GM21737 (cell line): Measurements from ENCODE around the gene PHIP.
A peak's percentile ranks its signal among the peaks of the same experiment; 100 is the strongest.
"Not testable (repeated sequence)": the region's sequence is repeated elsewhere in the genome, so short reads cannot be mapped to it uniquely, and the experiment has no call there.

ENCODE experiments used
- ATAC-seq: cut with Tn5 transposase; IDR thresholded peaks from one replicate; pipeline ENCODE4 v1.9.1; 2021; ENCODE audit warnings: mild to moderate bottlenecking, moderate library complexity; ENCODE audit not compliant: unreplicated experiment

Gene PHIP

DNA sequence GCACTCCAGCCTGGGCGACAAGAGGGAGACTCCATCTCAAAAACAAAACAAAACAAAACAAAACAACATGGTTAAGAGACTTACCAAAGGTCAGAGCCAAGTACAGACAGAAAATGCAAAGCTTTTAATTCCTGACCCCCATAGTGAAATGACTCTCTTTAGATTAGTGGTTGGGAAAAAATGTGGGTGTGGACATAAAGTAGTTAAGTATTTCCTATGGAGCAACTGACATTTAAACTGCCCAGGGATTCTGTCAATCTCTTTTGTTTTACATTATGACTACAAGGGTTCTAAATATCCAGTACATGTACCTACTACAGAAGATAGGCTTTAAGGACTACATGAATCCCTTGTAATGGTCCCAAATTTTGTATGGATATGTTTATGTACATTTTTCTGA is 135.6 kb downstream of the PHIP start:
- ATAC-seq, result no peak

DNA sequence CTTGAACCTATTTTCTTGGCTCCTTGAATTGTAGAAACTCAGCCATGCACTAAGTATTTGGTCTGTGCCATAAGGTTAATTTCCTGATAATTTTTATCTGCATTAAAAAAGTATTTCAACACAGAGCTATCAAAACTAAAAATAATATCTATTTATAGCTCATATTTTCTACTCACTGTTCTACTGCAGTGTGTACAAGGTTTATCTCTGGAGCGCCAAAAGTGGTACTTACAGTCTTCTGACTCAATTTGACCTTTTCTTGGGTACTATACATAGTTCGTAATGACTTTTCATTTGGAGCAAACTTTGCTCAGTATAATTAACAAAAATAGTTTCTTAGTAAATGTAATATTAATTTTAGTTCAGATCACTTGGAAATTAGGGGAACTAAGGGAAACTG is 141.5 kb downstream of the PHIP start:
- ATAC-seq, result no peak

DNA sequence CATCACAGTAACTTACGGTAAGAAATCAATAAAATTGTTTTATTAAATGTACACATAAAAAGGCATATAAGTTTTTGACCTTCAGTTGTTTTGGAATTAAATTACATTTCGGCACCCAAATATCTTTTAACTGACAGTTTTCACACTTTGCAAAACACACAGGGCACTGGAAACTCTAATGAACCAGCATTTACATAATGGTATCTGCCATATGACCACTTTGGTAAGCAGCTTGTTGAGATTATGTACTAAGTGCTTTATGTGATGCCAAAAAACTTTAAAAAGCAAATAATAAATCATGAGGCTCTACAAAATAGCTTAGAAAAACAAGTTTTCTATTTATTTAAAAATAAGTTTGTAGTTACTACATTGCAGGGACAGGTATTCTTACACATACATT is 142.5 kb downstream of the PHIP start:
- no peak for ATAC-seq

DNA sequence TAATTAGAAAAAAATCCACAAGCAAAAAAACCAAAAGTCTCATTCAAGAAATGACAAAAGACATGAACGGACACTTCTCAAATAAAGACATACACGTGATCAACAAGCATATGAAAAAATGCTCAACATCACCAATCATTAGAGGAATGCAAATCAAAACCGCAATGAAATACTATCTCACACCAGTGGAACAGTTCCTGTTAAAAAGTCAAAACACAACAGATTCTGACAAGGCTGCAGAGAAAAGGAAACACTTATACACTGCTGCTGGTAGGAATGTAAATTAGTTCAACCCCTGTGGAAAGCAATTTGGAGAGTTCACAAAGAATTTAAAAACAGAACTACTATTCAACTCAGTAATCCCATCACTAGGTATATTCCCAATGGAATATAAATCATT is 152.7 kb downstream of the PHIP start:
- ATAC-seq, result no peak

DNA sequence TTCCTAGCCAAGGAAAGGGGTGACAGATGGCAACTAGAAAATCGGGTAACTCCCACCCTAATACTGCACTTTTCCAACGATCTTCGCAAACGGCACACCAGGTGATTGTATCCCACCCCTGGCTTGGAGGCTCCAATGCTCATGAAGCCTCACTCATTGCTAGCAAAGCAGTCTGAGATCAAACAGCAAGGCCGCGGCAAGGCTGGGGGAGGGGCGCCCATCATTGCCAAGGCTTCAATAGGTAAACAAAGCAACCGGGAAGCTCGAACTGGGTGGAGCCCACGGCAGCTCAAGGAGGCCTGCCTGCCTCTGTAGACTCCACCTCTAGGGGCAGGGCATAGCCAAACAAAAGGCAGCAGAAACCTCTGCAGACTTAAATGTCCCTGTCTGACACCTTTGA is 156.9 kb downstream of the PHIP start:
- ATAC-seq, result not testable (repeated sequence)

DNA sequence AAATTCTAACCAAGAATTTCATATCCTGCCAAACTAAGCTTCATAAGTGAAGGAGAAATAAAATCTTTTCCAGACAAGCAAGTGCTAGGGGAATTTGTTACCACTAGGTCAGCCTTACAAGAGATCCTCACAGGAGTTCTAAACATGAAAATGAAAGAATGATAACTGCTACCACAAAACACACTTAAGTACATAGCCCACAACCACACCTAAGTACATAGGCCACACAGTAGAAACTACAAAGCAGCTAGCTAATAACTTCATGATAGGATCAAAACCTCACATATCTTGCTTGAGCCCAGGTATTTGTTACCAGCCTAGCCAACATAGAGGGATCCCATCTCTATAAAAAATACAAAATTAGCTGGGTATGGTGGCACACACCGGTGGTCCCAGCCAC is 160.3 kb downstream of the PHIP start:
- no peak for ATAC-seq

DNA sequence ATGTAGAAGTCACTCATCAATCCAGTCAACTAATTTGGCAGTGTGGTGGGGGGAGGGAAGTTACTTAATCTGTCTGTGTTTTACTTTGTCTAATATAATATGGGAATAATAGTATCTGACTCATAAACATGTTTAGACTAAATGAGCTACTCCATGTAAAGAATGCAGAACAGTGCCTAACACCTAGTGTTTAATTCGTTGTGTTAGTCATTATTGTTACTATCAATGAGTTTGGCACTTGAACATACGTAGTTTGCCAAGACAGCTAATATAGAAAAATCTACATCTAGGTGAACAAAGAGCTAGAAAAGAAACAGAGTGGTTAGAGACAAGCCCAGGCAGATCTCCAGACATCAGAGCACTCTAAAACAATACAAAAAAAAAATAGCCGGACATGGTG is 161.6 kb downstream of the PHIP start:
- no peak for ATAC-seq

DNA sequence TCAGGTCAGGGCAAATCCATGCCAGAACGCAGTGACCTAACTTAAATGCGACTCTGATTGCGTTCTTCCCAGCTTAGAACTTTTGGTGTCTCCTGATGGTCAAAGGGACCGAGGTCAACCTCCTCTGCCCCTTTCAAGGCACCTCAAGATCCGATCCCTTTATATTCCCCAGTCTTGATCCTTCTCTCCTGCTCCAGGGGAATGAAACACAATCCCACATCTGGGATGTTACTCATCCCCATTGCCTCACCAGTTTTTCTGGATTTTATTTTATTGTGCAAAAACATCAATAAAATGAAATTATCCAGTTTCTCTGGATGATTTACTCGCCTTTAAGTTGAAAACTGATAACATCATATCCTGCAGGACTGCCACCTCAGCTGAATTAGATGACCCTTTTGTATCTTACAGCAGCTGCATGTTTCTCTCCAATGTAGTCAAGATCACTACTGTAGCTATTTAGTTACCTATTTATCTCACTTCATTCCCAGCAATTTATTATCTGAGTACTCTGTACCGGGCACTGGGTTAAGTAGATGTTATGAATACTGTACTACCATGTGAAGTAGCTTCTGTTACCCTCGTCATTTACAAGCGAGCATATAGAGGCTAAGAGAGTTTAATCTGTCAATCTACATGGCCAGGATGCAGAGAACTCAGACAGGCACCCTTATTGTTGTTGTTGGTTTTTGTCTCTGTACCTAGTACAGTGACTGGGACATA is 166.7 kb downstream of the PHIP start:
- ATAC-seq, result no peak

DNA sequence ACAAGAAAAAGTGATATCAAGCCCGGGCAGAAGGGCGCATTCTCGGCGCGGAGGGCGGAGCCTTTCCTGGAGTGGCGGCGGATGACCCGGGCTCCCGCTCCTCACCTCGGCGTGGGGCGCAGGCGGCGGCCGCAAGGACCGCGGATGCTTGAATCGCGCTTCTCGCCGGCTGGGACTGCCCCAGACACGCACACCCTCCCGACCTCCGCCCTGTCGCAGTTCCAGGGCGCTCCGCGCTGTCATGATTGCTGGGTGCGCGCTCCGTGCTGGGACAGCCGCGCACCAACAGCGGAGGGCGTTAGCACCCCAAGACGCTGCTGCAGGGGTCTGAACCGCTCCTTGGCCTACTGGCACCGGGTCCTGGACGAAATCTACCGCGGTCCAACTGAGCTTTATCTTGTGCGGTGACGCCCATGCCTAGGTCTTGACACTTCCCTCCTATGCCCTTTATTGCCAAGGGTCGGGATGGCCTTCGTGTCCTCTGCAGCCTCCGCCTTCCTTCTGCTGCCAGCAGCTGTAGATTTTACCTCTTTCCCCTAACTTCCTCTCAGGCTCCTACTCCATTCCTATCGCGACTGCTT is 167.4 kb downstream of the PHIP start:
- peak; percentile 60 for ATAC-seq

DNA sequence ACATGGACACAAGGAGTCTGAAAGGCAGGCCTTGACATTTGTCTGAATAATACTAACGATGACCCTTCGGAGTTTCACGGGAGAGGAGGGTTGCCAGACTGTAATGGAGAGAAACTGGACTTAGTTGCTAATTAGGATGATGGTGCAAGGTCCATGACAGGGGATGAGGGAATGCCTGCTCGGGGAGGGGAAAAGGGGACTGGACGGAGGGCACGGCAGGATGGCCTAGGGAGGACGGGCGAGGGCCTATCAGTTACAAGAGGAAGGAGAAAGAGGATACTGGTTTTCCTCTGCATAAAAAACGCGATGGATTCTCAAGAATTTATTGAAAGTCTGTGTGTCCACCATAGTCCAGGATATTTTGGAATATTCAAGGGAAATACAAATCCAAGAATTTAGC is 168.0 kb downstream of the PHIP start:
- ATAC-seq, result no peak

DNA sequence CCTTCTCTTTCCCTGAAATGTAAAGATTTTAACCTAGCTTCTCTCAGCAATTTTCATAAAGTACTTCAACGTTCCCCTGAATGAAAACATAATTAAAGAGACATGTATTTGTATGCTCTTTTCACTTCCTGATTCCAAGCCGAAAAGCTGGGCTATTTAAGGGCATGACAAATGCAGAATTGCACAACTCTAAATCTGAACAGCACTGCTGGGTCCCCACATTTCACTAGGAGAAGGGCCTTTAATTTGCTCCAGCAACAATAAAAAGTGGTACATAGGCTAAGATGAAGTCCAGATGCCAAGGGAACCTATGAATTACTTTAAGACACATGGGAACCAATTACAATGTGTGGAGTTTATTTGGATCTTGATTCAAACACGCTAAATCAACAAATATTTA is 168.7 kb downstream of the PHIP start:
- ATAC-seq, result no peak

DNA sequence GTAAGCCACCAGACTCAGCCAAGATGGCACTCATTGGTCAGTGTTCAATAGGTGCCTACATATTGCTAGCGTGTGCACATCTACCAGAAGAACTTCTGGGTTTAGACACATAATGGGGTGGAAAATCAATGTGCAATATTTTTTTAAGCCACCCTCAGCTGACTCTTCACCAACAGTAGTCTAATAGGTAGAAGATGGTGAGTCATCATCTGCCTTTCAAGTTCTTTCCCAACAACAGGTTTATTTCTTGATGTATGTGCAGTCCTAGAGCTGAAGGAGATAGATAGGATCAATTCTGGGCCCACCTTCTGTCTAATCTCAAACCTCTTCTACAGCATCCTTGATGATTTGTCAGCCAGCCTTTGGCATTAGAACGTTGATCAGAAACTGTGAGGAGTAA is 169.4 kb downstream of the PHIP start:
- ATAC-seq, result no peak

DNA sequence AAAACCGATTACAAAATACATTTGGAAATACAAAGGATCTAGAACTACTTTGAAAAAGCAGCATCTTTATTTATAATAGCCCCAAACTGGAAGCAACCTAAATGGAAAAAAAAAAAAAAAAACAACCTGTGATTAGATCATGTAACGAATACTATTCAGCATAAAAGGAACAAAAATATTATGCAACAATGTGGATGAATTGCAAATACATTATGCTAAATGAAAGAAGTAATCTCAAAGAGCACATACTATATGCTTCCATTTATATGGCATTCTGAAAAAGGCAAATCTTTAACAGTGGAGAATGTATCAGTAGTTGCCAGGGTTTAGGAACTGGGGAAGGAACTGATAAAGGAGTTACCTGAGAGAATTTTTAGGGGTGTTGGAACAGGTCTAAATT is 181.8 kb downstream of the PHIP start:
- ATAC-seq, result no peak

DNA sequence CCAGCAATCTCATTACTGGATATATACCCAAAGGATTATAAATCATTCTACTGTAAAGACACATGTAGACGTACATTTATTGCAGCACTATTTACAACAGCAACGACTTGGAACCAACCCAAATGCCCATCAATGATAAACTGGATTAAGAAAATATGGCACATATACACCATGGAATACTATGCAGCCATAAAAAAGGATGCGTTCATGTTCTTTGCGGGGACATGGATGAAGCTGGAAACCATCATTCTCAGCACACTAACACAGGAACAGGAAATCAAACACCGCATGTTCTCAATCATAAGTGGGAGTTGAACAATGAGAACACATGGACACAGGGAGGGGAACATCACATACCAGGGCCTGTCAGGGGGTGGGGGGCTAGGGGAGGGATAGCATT is 188.2 kb downstream of the PHIP start:
- ATAC-seq, result not testable (repeated sequence)
